GM19324 (cell line): ENCODE results near the gene PAK4.
"Not testable (repeated sequence)": the region's sequence is repeated elsewhere in the genome, so short reads cannot be mapped to it uniquely, and the experiment has no call there.

Source experiments
- ATAC-seq: cut with Tn5 transposase; IDR thresholded peaks from one replicate; pipeline ENCODE4 v1.9.1; 2021; ENCODE audit warnings: mild to moderate bottlenecking, moderate library complexity; ENCODE audit not compliant: unreplicated experiment, low FRiP score

The PAK4 gene

GRCh38 chr19:39200066-39200802, 74.6 kb downstream of the PAK4 start:
- no peak for ATAC-seq

DNA sequence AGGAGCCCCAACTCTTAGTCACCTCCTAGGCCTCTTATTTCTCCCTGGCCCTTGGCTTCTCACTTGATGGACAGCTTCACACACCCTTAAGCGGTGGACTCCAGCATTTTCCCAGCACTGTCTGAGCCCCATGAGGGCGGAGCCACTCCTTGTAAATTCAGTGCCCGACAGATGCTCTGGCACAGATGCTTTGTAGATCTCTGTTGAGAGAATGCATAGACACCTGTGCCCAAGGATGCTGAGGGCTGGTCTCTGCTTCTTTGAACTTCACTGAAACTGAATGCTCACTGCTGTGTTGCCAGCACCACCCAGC, 75.2 kb downstream of the PAK4 start:
- no peak for ATAC-seq

GRCh38 chr19:39202998-39203355, 77.4 kb downstream of the PAK4 start:
- ATAC-seq = no peak

DNA sequence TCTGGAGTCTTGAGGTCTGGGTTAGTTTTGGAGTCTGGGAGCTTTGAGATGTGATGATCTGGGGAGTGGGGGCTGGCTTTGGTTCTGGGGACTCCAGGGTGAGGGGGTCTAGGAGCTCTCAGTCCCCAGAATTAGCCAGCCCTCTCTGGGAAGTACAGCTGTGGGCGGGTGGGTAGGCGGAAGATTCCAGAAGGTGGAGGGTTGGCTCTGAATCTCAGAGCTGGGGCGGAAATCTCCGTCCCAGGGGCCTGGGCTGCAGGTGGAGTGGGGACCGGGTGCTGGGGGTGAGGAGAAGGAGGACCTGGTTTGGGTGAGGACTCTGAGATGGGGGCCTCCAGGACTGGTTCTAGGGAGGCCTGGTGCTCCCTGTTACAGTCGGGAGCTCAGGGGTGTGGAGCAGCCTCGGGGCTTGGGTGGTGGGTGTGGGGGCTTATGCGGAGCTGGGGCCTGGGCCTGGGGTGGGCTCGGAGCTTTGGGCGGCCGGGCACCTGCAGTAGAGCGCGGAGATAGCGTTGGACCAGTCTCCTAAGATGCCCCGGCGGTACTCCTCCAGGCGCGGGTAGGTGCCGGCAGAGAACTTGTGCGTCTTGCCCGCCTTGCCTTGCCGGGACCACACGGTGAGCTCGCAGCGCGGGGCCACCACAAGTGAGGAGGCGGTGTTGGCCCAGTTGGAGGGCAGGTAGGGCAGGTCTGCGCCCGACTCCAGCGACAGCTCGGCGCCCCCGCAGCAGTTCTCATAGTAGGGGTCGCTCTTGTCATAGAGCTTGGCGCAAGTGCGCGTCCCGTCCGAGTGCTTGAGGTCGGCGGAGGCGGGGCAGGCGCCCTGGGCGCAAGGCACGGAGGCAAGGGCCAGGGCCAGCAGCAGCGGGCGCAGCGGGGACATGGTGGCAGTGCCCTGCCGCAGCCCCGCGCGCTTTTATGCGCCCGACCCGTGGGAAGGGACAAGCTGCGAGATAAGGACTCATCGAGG, 78.1 kb downstream of the PAK4 start, which contains the start of gene SYCN:
SYCN (minus strand) TSS at position 892 of the 970 bp plus-strand sequence; CDS start at position 883, 9 bp downstream.
- ATAC-seq = no peak

- no peak for ATAC-seq
Measured at GRCh38 chr19:39205449-39205764, 79.8 kb downstream of the PAK4 start.

DNA sequence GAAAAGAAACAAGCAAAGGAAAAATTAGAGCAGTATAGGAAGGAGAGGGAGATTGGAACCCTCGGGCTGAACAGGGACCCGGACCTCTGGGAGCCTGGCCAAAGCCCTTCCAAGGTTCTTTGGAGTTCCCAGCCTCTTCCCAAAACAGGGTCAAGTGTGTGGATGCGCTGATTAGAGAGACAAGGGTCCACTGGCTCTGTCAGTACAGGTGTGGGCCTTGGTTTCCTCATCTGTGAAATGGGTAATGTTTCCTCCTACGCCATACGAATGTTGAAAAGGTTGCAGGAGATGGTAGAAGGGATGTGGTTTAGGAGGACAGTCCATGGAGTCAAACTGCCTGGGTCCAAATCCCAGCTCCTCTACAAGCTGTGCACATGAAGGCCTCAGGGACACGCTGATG, 80.5 kb downstream of the PAK4 start:
- ATAC-seq = no peak

GRCh38 chr19:39207293-39207836, 81.8 kb downstream of the PAK4 start:
- no peak for ATAC-seq

- no peak for ATAC-seq
Measured at GRCh38 chr19:39208175-39208795, 82.7 kb downstream of the PAK4 start.

- no peak for ATAC-seq
Measured at GRCh38 chr19:39209196-39209595, 83.6 kb downstream of the PAK4 start.

DNA sequence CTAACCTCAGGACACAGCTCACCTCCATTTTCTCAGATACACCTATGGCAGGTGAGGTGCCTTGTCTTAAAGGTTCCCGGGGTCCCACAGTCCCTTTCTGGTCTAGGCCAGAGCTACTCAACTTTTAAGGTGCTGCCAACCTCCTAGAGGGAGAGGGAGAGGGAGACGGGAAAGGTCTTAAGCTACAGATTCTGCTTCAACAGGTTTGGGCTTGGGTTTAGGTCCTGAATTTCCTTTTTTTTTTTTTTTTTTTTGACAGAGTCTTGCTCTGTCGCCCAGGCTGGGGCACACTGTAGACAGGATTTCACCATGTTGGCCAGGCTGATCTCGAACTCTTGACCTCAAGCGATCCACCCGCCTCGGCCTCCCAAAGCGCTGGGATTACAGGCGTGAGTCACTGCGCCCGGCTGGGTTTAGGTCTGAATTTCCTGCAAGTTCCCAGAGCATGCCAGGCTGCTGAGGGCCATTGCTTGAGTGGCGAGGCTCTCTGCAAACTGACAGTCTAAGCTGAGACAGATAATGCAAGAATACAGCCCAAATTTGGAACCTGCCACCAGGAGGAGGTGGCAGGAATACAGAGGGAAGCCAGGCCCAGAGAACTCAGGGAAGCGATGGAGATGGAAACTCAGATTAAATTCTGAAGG, 86.3 kb downstream of the PAK4 start:
- ATAC-seq = no peak

DNA sequence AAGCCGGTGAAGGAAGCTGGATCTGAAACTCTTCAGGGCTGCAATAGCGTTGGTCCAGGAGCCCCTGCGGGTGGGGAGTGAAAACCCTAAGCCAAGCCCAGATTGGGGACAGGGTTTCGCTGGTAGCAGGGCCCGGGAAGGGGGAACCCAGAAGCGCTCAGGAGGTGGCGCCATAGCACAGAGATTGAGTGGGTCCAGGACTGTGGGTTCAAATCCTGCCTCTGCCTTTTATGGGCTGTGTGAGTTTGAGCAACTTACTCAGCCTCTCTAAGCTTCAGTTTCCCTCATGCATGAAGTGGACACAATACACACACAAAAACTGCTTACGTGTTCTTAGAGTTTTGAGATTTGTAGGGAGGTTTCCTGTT, 86.8 kb downstream of the PAK4 start:
- no peak for ATAC-seq

DNA sequence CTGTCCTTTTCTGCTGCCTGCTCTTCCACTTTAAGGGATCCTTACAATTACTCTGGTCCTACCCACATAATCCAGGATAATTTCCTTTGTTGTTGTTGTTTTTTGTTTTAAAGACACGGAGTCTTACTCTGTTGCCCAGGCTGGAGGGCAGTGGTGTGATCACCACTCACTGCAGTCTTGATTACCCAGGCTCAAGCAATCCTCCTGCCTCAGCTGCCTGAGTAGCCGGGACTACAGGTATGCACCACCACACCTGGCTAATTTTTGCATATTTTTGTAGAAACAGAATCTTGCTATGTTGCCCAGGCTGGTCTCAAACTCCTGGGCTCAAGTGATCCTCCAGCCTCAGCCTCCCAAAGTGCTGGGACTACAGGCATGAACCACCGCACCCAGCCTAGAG, 89.7 kb downstream of the PAK4 start:
- not testable (repeated sequence) for ATAC-seq

DNA sequence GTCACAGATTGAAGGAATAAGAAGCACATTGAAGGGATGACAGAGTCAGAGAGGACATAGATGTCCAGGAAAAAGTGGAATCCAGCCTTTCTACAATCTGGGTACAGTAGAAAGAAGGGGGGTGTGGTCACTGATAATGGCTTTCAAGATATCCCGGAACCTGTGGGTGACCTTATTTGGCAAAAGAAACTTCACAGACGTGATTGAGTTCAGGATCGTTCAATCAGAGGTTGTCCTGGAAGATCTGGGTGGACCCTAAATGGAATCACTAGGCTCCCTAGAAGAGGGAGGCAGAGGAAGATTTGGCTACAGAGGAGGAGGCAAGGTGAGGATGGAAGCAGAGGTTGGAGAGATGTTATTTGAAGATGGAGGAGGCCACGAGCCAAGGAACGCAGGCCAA, 91.5 kb downstream of the PAK4 start:
- ATAC-seq = no peak

DNA sequence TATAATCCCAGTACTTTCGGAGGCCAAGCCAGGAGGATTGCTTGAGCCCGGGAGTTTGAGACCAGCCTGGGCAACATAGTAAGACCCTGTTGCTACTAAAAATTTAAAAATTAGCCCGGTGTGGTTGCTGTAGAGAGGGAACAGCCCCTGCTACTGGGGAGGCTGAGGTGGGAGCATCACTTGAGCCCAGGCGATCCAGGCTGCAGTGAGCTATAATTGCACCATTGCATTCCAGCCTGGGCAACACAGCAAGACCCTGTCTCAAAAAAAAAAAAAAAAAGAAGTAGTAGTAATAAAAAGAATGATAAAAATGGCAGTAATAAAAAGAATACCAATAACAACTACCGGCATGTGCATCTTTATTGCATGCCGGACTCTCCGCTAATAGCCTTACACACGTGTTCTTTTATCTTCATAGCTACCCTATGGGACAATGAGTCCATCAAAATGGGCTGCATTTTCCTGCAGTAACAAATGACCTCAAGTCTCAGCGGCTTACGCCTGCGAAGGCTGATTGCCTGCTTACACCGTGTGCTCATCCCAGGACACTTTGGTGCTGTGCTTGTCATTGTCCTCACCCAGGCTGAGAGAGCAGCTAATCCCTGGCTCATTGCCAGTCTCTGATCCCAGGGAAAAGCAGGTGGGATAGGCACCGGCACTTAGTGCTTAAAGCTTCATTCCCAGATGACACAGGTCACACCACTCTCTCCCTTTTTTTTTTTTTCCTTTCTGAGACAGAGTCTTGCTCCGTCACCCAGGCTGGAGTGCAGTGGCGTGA, 92.8 kb downstream of the PAK4 start:
- ATAC-seq = no peak

- not testable (repeated sequence) for ATAC-seq
Measured at GRCh38 chr19:39219108-39219507, 93.5 kb downstream of the PAK4 start.

DNA sequence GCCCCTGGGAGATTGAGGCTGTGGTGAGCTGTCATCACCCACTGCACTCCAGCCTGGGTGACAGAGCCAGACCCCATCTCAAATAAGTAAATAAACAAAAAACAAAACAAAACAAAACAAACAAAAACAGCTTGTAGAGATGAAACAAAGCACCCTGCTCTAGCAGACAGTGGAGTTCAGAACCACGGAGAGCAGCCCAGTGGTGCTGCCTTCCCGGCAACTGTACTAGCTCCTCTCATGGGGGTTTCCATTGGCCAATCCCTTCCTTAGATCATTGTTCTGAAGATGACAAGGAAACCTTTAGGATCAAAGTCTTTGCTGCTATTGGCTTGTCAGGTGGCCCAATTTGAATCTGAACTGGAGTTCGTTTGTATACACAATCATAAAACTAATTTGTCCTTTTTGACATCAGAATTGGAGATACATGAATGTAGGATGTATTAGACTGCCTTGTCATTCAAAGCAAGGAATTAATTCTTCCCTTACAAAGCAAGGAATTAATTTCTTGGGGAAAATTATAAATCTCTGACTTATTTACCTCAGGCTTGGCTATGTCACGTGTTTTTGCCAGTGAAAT, 98.2 kb downstream of the PAK4 start:
- ATAC-seq = no peak

GRCh38 chr19:39224910-39225309, 99.3 kb downstream of the PAK4 start:
- ATAC-seq = no peak
